Activated CD4-positive, alpha-beta T cell treated with anti-CD3 and anti-CD28 coated beads, Interleukin-2, amount 50 U/mL, for 24 hours (primary cell): Measurements from ENCODE around the gene PCMT1.
"Not testable (repeated sequence)": the region's sequence is repeated elsewhere in the genome, so short reads cannot be mapped to it uniquely, and the experiment has no call there.

ENCODE experiments used
- DNase-seq, 2 donors: peaks; one replicate each; pipeline ENCODE4 v3.0.0-alpha.2; 2020; ENCODE audit warnings: low read depth in 1 of 2, low spot score in 1 of 2

PCMT1 gene

DNA sequence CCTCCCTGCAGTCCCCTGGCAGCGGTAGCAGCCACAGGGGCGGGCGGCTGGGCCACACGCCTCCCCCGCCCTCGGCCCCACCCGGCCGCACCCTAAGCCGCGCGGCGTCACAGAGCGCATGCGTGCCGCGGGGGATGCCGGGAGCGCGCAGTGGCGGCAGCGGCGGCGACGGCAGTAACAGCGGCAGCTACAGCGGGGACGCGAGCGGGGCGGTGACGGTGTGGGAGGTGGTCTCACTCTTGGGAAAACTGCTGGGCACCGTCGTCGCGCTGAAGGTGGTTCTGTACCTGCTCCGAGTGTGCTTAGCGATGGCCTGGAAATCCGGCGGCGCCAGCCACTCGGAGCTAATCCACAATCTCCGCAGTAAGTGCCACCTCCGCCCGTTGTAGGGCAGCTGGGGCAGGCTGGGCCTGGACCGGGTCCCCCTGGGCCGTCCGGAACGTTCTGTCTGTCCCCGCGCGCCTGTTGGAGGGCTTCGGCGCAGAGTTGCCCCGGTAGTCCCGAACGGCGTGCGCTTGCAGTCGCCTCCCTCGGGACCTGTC is at the start of gene PCMT1:
TSS of gene PCMT1 (plus strand) at position 148 of the 542 bp plus-strand sequence. CDS start at position 309, 161 bp downstream.
- peak; percentile 81 to 84 for DNase-seq

DNA sequence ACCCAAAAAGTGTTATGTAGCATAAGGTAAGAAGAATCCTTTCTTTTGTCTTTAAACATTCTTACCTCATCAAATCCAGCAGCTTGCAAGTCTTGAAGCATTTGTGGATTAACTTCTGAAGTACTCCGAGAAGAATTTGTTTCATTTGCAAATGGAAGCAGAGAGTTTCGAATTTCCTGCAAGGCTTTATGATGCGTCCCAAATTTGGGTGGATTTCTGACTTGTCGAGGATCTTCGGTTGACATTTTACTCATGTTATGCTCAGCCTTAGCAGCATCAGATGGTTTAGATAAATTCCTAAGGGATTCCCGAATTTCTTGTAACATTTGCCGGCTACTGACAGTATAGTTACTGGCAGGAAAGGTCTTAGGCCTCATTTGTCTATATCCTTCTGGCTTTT is 47.8 kb upstream of the PCMT1 start:
- no peak for DNase-seq

DNA sequence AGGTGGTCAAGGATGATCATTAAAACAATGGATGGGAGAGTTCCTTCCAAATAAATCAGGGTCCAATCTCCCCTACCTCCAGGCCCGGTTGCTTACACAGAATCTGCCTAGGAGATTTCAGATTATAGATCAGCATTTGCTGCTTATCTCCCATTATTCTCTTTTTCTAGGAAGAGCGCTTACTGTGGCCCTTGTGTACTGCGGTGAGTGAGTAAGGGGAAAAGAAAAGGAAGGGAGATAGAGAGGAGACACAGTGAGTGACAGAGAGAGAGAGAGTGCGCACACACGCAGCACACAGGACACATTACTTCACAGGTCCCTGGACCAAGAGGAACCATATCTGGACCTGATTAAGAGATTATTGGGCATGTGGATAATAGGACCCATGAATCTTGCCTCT is 37.8 kb upstream of the PCMT1 start:
- no peak for DNase-seq

DNA sequence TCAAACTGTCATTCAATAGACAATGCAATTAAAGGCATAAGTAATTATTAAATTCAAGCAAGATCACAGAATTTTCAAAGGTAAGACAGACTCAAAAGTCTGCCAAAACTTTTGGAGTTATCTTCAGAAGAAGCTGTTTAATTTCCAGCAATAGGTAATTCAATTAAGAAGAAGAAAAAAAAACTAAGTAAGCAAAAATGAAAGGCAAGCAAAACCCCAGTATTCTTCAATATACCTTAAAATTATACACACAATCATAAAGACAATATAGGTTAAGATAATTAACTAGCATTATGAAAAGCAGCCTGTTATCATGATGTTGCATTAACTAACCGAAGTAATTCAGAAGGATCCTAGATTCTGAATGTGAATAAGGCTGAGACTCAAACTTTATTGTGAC is 35.1 kb upstream of the PCMT1 start:
- no peak for DNase-seq

DNA sequence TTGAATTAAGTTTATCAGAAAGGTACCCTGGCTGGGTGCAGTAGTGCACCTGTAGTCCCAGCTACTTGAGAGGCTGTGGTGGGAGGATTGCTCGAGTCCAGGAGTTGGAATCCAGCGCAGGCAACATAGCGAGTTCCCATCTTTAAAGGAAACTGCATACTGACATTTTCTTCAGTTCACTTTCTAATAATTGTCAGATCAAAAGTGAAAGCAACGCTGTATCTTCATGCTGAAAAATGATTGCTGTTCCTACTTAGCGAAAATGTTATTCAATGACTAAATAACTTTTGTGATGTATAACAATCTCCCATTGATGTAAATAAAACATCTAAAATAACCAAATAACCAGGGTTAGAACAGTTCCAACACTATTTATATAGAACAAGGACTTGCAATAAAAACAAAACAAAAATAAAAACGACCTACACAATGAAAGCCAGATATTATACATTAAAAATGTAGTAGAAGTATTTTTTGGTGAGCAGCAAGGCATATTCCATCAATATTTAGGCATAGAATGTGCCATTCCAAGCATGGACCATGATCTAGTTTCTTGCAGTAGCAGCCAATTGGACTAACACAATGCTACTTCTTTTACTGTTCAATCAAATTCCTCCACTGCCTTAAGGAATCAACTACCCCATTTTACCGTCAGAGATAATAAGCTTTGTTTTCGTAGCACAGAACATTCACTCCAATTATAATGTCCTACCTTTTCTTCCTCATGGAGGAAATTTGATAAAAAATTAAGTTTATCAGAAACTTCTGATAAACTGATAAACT is 33.2 kb upstream of the PCMT1 start:
- no peak for DNase-seq

DNA sequence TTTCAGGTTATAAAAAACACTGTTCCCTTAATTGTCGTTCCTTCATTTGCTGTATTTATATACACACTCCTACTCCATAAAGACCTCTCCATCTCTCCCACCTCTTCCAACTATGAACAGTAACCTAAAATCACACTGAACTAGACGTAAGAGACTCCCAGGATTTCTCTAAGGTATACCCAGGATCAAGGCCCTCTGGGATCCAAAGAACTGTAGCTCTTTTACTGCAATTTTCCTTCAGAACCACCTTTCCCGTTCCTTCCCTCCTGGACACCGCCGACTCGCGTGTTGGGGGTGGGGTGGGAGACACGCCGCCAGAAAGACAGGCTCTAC is 32.3 kb upstream of the PCMT1 start:
- no peak for DNase-seq

DNA sequence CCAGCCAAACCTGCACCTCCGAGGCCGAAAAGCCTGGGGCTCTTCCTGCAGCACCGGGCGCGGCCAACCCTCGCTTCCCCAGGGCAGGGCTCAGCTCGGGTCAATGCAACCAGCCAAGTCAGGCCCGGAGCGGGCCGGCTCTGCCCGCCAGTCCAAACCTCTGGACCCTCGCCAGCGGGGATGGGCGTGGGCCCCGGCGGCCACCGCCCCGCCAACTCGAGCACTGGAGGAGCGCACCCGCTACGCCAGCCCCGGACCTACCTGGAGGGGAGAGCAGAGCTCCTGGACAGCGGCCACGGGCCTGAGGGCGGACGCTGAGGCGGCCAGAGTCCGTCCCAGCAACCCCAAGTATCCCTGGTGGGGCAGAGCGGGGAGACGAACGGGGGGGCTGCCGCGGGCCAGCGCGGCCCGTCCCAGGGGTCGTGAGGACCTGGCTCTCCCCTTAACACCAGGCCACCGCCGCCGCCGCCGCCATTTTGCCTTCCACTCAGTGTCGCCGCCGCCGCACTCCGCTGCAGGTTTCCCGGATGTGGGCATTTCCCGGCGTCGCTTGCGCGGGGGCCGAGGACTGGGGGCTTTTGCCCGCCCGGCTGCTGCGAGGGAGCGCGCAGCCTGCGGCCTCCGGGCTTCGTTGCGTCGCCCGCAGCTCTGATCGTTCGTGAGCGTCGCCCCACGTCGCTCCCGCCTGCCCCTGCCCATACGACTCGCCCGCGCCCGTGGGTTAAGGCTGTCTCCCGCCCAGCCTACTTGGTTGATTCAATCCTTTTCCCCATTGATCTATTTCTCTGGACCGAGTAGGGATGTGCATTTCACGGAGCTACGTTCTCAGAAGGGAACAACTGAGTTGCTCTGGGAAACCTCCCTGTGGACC is 31.7 kb upstream of the PCMT1 start, which contains the start of gene LATS1:
TSS of gene LATS1 (minus strand) at position 514 of the 871 bp plus-strand sequence. CDS start 15,975 bp downstream, outside the sequence.
- DNase-seq: peak; percentile 84 to 89

DNA sequence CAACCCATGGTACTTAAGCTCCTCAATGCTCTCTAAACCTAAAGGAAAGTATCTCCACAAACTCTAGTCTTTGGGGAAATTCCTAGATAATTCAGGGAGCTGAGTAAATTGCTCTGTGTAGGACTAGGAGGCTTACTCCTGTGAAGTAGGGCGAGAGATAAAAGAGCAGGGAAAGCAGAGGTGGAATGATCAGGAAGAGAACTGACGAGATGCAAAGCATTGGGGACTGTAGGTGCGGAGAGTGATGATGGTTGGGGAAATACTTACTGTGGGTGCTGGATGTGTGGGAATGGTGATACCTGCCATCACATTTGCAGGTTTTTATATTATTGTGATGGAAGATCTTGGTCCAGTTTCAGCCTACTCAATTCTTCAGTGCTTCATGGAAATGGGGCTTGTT is 30.0 kb upstream of the PCMT1 start:
- DNase-seq: no peak

DNA sequence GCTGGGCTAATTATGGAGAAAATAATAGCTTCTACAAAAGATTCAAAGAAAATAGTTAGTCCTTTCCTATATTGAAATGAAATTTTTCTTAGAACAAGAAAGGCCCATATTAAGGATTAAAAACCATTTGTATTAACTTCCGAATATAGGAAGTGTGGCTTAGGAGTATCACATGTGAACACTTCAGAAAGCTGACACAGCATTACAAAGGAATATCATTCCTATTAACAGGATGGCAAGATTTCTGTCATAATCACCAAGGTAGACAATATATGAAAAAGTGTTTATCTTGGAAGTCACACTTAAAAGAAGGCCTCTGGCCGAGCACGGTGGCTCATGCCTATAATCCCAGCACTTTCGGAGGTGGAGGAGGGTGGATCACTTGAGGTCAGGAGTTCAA is 26.3 kb upstream of the PCMT1 start:
- DNase-seq: no peak

DNA sequence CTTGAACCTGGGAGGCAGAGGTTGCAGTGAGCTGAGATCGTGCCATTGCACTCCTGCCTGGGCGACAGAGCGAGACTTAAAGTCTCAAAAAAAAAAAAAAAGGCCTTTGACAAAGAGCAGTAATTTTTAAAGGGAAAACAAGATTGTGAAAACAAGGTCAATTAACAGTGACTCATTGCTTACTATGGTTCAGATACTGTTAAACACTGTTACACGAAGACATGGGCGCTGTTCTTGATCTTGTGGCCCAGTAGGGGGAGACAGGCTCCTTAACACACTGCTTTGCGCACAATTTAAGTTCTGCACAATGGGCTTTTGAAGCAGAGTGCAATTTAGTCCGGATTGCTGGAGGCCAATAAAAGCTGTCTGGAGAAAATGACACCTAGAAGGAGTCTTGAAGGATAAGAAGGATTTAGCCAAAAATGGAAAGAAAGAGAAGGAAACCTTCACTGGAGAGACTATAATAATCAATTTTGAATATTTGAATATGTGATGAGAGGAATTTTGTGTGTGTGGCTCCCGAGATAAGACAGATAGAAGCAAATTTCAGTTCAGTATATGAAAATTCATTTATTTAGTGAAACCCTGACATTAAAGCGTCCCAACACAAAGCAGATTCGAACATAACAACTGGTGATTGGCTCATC is 25.6 kb upstream of the PCMT1 start:
- peak in 1 of 2 donors; percentile 32 for DNase-seq

DNA sequence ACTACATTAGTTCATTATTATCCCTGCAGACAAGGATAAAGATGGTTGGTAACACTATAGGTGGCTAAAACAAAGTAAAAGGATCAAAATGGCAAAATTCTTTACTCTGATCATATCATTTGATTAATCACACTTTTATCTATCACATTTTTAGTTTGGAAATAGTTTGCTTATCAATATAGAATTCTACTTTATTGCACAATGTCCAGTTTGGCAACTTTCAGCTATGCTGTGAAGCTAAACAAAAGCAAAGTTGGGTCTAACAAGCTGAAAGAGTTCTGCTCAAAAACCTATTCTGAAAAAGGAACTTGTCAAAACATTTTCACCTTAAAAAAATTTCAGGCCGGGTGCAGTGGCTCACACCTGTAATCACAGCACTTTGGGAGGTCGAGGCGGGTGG is 23.8 kb upstream of the PCMT1 start:
- DNase-seq: no peak

DNA sequence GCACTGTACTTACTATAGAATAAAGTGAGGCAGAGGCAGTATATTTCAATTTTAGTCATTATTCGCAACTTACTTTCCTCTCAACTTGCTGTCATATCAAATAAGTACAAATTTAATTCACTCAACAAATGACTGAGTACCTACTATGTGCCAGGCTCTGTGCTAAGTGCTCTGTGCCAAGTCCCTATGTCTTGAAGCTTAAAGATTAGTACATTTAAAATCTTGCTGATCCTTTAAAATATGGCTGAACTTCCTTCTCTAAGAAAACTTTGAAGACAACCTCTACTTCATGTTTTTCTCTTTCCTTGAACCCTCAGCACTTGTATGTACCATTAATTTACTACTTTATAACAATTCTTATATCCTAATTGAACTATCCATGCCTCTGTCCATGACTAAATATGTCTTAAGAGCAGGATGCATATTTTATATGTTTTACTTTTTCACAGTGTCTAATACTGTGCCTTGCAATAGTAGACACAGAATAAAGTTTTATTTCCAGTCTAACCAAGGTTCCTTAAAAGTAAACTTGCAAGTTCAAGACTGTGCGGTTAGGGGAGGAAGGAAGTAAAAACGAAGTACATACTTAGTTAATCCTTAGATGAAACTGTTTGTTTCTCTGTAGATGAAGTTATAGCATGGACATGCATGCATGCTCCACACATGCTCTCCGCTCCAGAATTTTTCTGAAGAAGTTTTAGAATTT is 21.6 kb upstream of the PCMT1 start:
- no peak for DNase-seq

DNA sequence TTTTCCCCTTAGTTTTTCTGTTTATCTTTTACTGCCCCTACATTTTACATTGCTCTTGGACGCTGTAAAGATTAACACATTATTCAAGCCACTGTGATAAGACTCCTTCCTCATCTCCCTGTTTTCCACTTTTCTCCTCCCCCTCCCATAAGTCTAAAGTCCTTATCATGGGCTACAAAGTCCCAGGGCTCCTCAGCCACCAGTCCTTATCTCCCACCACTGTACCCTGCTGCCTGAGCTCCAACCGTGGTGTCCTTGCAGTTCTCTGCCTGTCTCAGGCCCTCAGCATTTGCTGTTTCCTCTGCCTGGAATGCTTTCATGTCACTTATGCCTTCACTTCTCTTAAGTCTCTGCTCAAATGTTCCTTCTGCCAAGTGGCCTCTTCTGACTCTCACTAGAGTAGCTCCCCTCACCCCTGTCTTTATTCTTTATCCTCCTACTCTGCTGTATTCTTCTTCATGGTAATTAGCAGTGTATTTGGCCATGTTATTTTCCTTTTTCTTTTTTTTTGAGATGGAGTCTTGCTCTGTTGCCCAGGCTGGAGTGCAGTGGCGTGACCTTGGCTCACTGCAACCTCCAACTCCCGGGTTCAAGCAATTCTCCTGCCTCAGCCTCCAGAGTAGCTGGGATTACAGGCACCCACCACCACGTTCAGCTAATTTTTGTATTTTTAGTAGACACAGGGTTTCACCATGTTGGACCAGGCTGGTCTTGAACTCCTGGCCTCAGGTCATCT is 20.9 kb upstream of the PCMT1 start:
- DNase-seq: no peak

DNA sequence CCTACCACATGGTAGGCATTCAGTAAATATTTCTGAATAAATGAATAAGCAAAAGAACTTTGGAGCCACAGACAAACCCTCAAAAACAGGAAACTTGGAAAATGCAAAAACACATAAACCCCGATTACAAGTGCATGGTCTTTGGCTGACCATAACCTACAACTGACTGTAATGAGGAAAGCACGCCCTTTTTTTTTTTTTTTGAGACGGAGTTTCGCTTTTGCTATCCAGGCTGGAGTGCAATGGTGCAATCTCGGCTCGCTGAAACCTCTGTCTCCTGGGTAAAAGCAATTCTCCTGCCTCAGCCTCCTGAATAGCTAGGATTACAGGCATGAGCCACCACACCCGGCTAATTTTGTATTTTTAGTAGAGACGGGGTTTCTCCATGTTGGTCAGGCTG is 19.7 kb upstream of the PCMT1 start:
- no peak for DNase-seq

DNA sequence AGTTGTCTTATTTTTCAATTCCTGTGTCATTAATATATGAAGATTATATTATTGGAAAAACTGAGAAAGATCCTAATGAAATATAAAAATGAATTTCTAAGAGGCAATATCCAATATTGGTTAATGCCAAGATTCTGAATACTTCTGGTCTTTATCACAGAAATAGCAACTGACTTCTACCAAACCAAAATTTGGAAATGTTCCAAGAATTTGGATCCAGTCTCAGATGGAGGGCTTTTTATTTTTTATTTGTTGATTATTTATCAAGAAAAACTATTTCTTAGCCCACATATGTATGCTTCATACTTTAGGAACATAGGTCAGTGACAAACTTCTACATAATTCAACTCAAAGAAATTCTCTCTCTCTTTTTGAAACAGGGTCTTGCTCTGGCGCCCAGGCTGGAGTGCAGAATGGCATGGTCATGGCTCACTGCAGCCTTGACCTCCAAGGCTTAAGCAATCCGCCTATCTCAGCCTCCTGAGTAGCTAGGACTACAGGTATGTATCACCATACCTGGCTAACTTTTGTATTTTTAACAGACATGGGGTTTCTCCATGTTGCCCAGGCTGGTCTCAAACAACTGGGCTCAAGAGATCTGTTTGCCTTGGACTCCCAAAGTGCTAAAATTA is 16.3 kb upstream of the PCMT1 start:
- no peak for DNase-seq

DNA sequence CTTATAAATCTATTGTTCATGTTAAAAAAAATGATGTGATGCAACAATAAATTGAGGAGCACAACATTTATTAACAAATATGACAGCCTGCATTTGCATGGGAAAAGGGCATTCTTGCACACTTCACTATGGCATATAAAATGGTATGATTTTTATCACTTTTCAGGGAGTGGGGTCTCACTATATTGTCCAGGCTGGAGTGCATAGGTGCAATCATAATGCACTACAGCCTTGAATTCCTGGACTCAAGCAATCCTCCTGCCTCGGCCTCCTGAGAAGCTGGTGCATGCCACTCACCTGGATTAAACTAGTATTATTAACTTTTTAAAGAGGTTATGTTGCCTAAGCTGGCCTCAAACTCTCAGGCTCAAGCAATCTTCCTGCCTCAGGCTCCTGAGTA is 14.6 kb upstream of the PCMT1 start:
- DNase-seq: no peak

DNA sequence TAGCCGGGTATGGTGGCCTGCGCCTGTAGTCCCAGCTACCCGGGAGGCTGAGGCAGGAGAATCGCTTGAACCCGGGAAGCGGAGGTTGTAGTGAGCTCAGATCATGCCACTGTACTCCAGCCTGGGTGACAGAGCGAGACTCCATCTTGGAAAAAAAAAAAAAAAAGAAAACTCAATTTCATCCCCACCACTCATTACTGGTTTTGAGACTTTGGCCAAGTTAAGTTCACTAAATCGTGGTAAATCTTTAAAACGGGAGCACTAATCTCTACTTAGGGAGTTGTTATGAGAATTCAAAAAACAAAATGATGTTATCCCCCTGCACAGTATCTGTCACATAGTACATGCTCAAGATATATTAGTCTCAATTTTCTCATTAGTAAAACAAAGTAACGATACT is 4.3 kb upstream of the PCMT1 start:
- not testable (repeated sequence) for DNase-seq

DNA sequence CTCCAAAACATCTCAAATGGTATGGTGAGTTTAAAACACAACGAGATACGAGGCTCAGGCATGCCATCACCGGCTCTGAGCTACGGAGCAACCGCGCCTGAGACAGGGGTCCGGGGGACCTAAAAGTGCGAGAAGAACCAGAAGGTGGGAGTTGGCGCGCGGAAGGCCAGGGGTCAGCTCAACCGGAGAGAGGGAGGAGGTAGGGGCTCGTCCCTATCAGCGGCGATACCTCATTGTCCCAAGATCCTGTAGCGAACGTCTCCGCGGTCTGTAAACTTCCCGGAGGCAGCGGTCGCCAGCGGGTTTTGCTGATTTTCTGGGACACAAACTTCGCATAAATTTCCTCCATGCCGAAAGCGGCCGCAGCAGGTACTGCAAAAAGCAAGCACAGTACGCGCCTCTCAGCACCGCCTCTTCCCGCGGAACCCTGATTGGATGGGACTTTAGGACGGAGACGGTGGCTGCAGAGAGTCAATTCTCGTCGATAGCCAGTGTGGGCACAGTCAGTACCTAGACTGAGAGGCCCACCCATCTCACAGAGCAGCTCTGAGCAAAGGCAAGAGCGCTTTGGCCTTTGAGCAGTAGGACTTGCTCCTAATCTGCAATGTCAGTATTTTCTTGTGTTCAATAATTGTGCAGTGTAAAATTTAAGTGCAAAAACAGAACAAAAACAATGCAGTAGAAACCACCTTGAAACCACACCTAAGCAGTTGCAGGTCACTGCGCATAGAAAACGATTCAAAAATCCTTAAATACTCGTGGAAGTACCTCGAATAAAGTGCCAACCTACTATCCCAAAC is 3.2 kb upstream of the PCMT1 start, which contains the start of gene NUP43:
TSS of gene NUP43 (minus strand) at position 383 of the 800 bp plus-strand sequence. CDS start at position 349, 34 bp downstream.
- peak; percentile 88 to 90 for DNase-seq

DNA sequence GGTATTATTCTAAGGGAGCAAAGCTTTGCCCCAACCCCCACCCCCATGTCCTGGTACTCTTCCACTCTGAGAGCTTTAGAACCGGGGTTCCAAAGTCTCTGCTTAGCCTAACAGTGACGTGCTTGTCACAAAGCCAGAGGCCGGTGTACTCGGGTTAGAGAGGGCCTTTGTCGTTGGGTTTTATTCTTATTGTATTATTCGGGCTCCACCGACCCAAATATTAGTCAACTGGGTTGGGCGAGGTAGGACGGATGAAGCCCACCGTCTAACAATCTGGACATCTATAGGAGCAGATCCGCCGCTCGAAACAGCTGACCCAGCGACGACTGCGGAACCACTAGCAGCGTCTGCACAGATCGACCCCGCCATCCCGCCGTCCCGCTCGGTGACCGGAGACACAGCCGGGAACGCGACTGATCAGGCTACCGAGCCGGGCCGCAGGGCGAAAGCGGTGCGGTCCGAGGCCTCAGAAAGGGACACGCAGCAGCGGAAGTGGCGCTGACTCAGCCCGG is 403 bp upstream of the PCMT1 start:
- not testable (repeated sequence) for DNase-seq
